Measurements from ENCODE around the gene ZNF177. TPM values are rescaled to one million over a fixed set of nuclear protein-coding genes. Genes with fewer than 3 reads are reported as not detected.
"Not testable (repeated sequence)": the region's sequence is repeated elsewhere in the genome, so short reads cannot be mapped to it uniquely, and the experiment has no call there.

The ZNF177 gene
- 1 to 10 TPM in 4 of 5 donors, under 1 TPM in 1; 0.89 to 2.1 (median 1.0) TPM for total RNA-seq
- total RNA-seq (2013): 2.2 TPM
- total RNA-seq: 0 to 0.35 (median 0) reads per million in 29 experiments

GRCh38 chr19:9362905-9363304 is at the start of gene ZNF177:
Gene ZNF177 (plus strand): TSS chr19:9363013. CDS start chr19:9378312, 15,299 bp downstream.
- peaks cover 25 to 62% (median 45%) of the 10 kb centered on the region in 3 donors for H3K9me3 Mint-ChIP-seq
- Histone ChIP-seq H3K27me3 (replicated peaks in 1 of 2; ENCODE audit: control insufficient read depth in 2 of 2, extremely low read depth in 1 of 2, insufficient read depth in 2 of 2, low read length in 1 of 2) (peaks cover 0 to 8% of the 10 kb centered on the region in 2 experiments), H3K27ac (ENCODE audit: low read length) (no peak within 1 kb of the TSS), H3K4me3 (ENCODE audit: control insufficient read depth in 1 of 2, extremely low read depth in 1 of 2, low read length in 1 of 2) (peak within 1 kb of the TSS in 1 of 2 donors; percentile 64), H3K36me3 (ENCODE audit: control insufficient read depth in 2 of 2, extremely low read depth in 1 of 2, insufficient read depth in 1 of 2, low read length in 1 of 2) (peaks cover 0 to 5% of the 10 kb centered on the region in 2 donors), H3K4me1 (ENCODE audit: control insufficient read depth in 1 of 2, extremely low read depth in 1 of 2, insufficient read depth in 2 of 2, low read length in 2 of 2) (no peaks in the 10 kb centered on the region), H3K9me3 (peaks cover 5% of the 10 kb centered on the region)
- ChIA-PET CTCF (no interaction called here), POLR2A (no interaction called here)
- no peak within 1 kb of the TSS for H3K27ac Mint-ChIP-seq
- peaks cover 3 to 5% (median 4%) of the 10 kb centered on the region in 3 donors for H3K4me1 Mint-ChIP-seq
- H3K27me3 Mint-ChIP-seq: peaks cover 5 to 6% of the 10 kb centered on the region in 2 donors
- DNase-seq: no peak
- no peak for ATAC-seq (replicated peaks in 1 of 4)
- H3K4me3 Mint-ChIP-seq: peak within 1 kb of the TSS; percentile 17 to 35 (median 24)
- WGBS (ENCODE audit: insufficient coverage): 8% methylated on average over 17 of the region's 28 CpGs
- H3K36me3 Mint-ChIP-seq: peaks cover 42% of the 10 kb centered on the region

GRCh38 chr19:9313756-9314155 is 49.1 kb upstream of the ZNF177 start:
- POLR2A ChIA-PET: no interaction called here
- Mint-ChIP-seq H3K4me1 (peaks cover 10 to 19% (median 12%) of the 10 kb centered on the region in 3 donors), H3K36me3 (peaks cover 13% of the 10 kb centered on the region), H3K4me3 (no peak overlapping the region), H3K9me3 (peaks cover 9 to 26% (median 16%) of the 10 kb centered on the region in 3 donors), H3K27me3 (no peaks in the 10 kb centered on the region), H3K27ac (no peak overlapping the region)
- WGBS (ENCODE audit: insufficient coverage): 100% methylated on average over 1 of the region's 4 CpGs
- CTCF ChIA-PET: interaction anchor here in 1 of 2 donors (1.3 kb wide), 1 partner anchor 10 kb away, joined by 4 read pairs; no protein-coding TSS in a partner anchor
- DNase-seq: no peak
- Histone ChIP-seq H3K4me1 (ENCODE audit: control insufficient read depth in 1 of 2, extremely low read depth in 1 of 2, insufficient read depth in 2 of 2, low read length in 2 of 2) (peaks cover 2 to 5% of the 10 kb centered on the region in 2 experiments), H3K27me3 (replicated peaks in 1 of 2; ENCODE audit: control insufficient read depth in 2 of 2, extremely low read depth in 1 of 2, insufficient read depth in 2 of 2, low read length in 1 of 2) (no peaks in the 10 kb centered on the region), H3K9me3 (no peaks in the 10 kb centered on the region), H3K36me3 (ENCODE audit: control insufficient read depth in 2 of 2, extremely low read depth in 1 of 2, insufficient read depth in 1 of 2, low read length in 1 of 2) (no peaks in the 10 kb centered on the region), H3K27ac (ENCODE audit: low read length) (no peak overlapping the region), H3K4me3 (ENCODE audit: control insufficient read depth in 1 of 2, extremely low read depth in 1 of 2, low read length in 1 of 2) (no peak overlapping the region)
- no peak for ATAC-seq (replicated peaks in 1 of 4)

- Mint-ChIP-seq H3K27ac (no peak overlapping the region), H3K27me3 (no peaks in the 10 kb centered on the region), H3K36me3 (peaks cover 21% of the 10 kb centered on the region), H3K4me3 (no peak overlapping the region), H3K4me1 (peaks cover 24 to 31% (median 29%) of the 10 kb centered on the region in 3 donors), H3K9me3 (peaks cover 0 to 22% (median 16%) of the 10 kb centered on the region in 3 donors)
- ChIA-PET POLR2A (no interaction called here), CTCF (no interaction called here)
- H3K27ac ChIP-seq (ENCODE audit: low read length): no peak overlapping the region
- H3K27me3 ChIP-seq (replicated peaks in 1 of 2; ENCODE audit: control insufficient read depth in 2 of 2, extremely low read depth in 1 of 2, insufficient read depth in 2 of 2, low read length in 1 of 2): no peaks in the 10 kb centered on the region
- H3K9me3 ChIP-seq: no peaks in the 10 kb centered on the region
- peaks cover 4 to 21% of the 10 kb centered on the region in 2 experiments for H3K4me1 ChIP-seq (ENCODE audit: control insufficient read depth in 1 of 2, extremely low read depth in 1 of 2, insufficient read depth in 2 of 2, low read length in 2 of 2)
- WGBS (ENCODE audit: insufficient coverage): 96% methylated on average over 13 of the region's 23 CpGs
- ATAC-seq (replicated peaks in 1 of 4) (no peak), DNase-seq (no peak)
- no peak overlapping the region for H3K4me3 ChIP-seq (ENCODE audit: control insufficient read depth in 1 of 2, extremely low read depth in 1 of 2, low read length in 1 of 2)
- H3K36me3 ChIP-seq (ENCODE audit: control insufficient read depth in 2 of 2, extremely low read depth in 1 of 2, insufficient read depth in 1 of 2, low read length in 1 of 2): peaks cover 0 to 5% of the 10 kb centered on the region in 2 donors
Measured at GRCh38 chr19:9321338-9321737, 41.5 kb upstream of the ZNF177 start.

- peaks cover 4 to 21% of the 10 kb centered on the region in 2 experiments for H3K4me1 ChIP-seq (ENCODE audit: control insufficient read depth in 1 of 2, extremely low read depth in 1 of 2, insufficient read depth in 2 of 2, low read length in 2 of 2)
- H3K9me3 ChIP-seq; H3K36me3 ChIP-seq (ENCODE audit: control insufficient read depth in 2 of 2, extremely low read depth in 1 of 2, insufficient read depth in 1 of 2, low read length in 1 of 2); ATAC-seq (replicated peaks in 1 of 4); DNase-seq; H3K4me3 Mint-ChIP-seq; H3K27me3 Mint-ChIP-seq; H3K27ac Mint-ChIP-seq; H3K4me3 ChIP-seq (ENCODE audit: control insufficient read depth in 1 of 2, extremely low read depth in 1 of 2, low read length in 1 of 2); H3K27me3 ChIP-seq (replicated peaks in 1 of 2; ENCODE audit: control insufficient read depth in 2 of 2, extremely low read depth in 1 of 2, insufficient read depth in 2 of 2, low read length in 1 of 2); POLR2A ChIA-PET; CTCF ChIA-PET; H3K27ac ChIP-seq (ENCODE audit: low read length): not testable (repeated sequence)
- H3K9me3 Mint-ChIP-seq: peaks cover 0 to 24% (median 16%) of the 10 kb centered on the region in 3 donors
- peaks cover 23% of the 10 kb centered on the region for H3K36me3 Mint-ChIP-seq
- peaks cover 25 to 31% (median 30%) of the 10 kb centered on the region in 3 donors for H3K4me1 Mint-ChIP-seq
- WGBS (ENCODE audit: insufficient coverage): 100% methylated on average over 1 of the region's 14 CpGs
Measured at GRCh38 chr19:9321756-9322155, 41.1 kb upstream of the ZNF177 start.

- ATAC-seq (replicated peaks in 1 of 4); H3K36me3 ChIP-seq (ENCODE audit: control insufficient read depth in 2 of 2, extremely low read depth in 1 of 2, insufficient read depth in 1 of 2, low read length in 1 of 2); POLR2A ChIA-PET; H3K9me3 ChIP-seq; H3K4me3 ChIP-seq (ENCODE audit: control insufficient read depth in 1 of 2, extremely low read depth in 1 of 2, low read length in 1 of 2); H3K27me3 ChIP-seq (replicated peaks in 1 of 2; ENCODE audit: control insufficient read depth in 2 of 2, extremely low read depth in 1 of 2, insufficient read depth in 2 of 2, low read length in 1 of 2); H3K27ac ChIP-seq (ENCODE audit: low read length); H3K27me3 Mint-ChIP-seq; DNase-seq; H3K27ac Mint-ChIP-seq: not testable (repeated sequence)
- WGBS (ENCODE audit: insufficient coverage): 96% methylated on average over 5 of the region's 10 CpGs
- CTCF ChIA-PET: interaction anchor here in 1 of 2 donors (0.6 kb wide), 1 partner anchor 636 kb away, joined by 3 read pairs; no protein-coding TSS in a partner anchor
- Mint-ChIP-seq H3K4me3 (peak overlapping the region; percentile 63 to 90 (median 84)), H3K36me3 (peaks cover 23% of the 10 kb centered on the region), H3K9me3 (peaks cover 0 to 24% (median 16%) of the 10 kb centered on the region in 3 donors), H3K4me1 (peaks cover 25 to 31% (median 30%) of the 10 kb centered on the region in 3 donors)
- peaks cover 4 to 21% of the 10 kb centered on the region in 2 experiments for H3K4me1 ChIP-seq (ENCODE audit: control insufficient read depth in 1 of 2, extremely low read depth in 1 of 2, insufficient read depth in 2 of 2, low read length in 2 of 2)
Measured at GRCh38 chr19:9322201-9322600, 40.6 kb upstream of the ZNF177 start.

GRCh38 chr19:9323557-9323918 is 39.3 kb upstream of the ZNF177 start:
- no peaks in the 10 kb centered on the region for H3K27me3 Mint-ChIP-seq
- peak overlapping the region; percentile 71 to 73 for H3K4me3 ChIP-seq (ENCODE audit: control insufficient read depth in 1 of 2, extremely low read depth in 1 of 2, low read length in 1 of 2)
- peaks cover 29 to 32% (median 31%) of the 10 kb centered on the region in 3 donors for H3K4me1 Mint-ChIP-seq
- H3K4me1 ChIP-seq (ENCODE audit: control insufficient read depth in 1 of 2, extremely low read depth in 1 of 2, insufficient read depth in 2 of 2, low read length in 2 of 2): peaks cover 4 to 21% of the 10 kb centered on the region in 2 experiments
- H3K9me3 Mint-ChIP-seq: peaks cover 0 to 30% (median 19%) of the 10 kb centered on the region in 3 donors
- peaks cover 5% of the 10 kb centered on the region for H3K9me3 ChIP-seq
- no peaks in the 10 kb centered on the region for H3K27me3 ChIP-seq (replicated peaks in 1 of 2; ENCODE audit: control insufficient read depth in 2 of 2, extremely low read depth in 1 of 2, insufficient read depth in 2 of 2, low read length in 1 of 2)
- H3K27ac ChIP-seq (ENCODE audit: low read length): peak overlapping the region; percentile 78
- H3K4me3 Mint-ChIP-seq: peak overlapping the region; percentile 84 to 95 (median 90)
- CTCF ChIA-PET: interaction anchor here (0.6 to 1.0 kb wide), 6 partner anchors 10 to 260 kb away, joined by 3 to 11 read pairs (median 4); partner anchors contain the start of gene ZNF266 (in 1 of the 2)
- DNase-seq (peak in 6 of 35 experiments; percentile 8 to 43 (median 16)), ATAC-seq (replicated peaks in 1 of 4) (peak; percentile 6 to 48 (median 32))
- POLR2A ChIA-PET: interaction anchor here (0.6 to 0.7 kb wide), 3 partner anchors 13 to 303 kb away, joined by 3 to 5 read pairs (median 4); no protein-coding TSS in a partner anchor
- 4% methylated on average over 9 of the region's 9 CpGs for WGBS (ENCODE audit: insufficient coverage)
- peaks cover 1 to 5% of the 10 kb centered on the region in 2 donors for H3K36me3 ChIP-seq (ENCODE audit: control insufficient read depth in 2 of 2, extremely low read depth in 1 of 2, insufficient read depth in 1 of 2, low read length in 1 of 2)
- H3K27ac Mint-ChIP-seq: peak overlapping the region; percentile 97
- H3K36me3 Mint-ChIP-seq: peaks cover 34% of the 10 kb centered on the region
